Mesodermal cell (in vitro differentiated cells): ENCODE measurements around the gene PROC.

ENCODE experiments used
- H3K27ac ChIP-seq: 2 replicates; pipeline ENCODE4 v1.7.0; 2013; ENCODE audit warnings: mild to moderate bottlenecking, low read depth, low read length, moderate library complexity; ENCODE audit not compliant: severe bottlenecking
- H3K36me3 ChIP-seq: 2 replicates; pipeline ENCODE4 v1.7.1; 2013; ENCODE audit warnings: mild to moderate bottlenecking, low read length, moderate library complexity; ENCODE audit not compliant: control insufficient read depth, insufficient read depth
- H3K4me1 ChIP-seq: one replicate; pipeline ENCODE4 v1.7.1; 2013; ENCODE audit warnings: mild to moderate bottlenecking, low read length; ENCODE audit not compliant: insufficient read depth, control insufficient read depth, poor library complexity, severe bottlenecking
- H3K4me3 ChIP-seq: 2 replicates; pipeline ENCODE4 v1.7.0; 2013; ENCODE audit warnings: low read length, control low read depth, mild to moderate bottlenecking; ENCODE audit not compliant: insufficient read depth, poor library complexity, severe bottlenecking; ENCODE audit errors: extremely low read depth
- H3K9me3 ChIP-seq: 2 replicates; pipeline ENCODE4 v1.7.1; 2013; ENCODE audit warnings: mild to moderate bottlenecking, low read length, moderate library complexity; ENCODE audit not compliant: control insufficient read depth
- WGBS, 2 experiments: methylation state at CpG; one replicate each; pipeline ENCODE4 v1.1.5; 2013; ENCODE audit warnings: missing lambda C conversion rate in 2 of 2; ENCODE audit not compliant: insufficient coverage in 2 of 2; 5-methylcytosine and 5-hydroxymethylcytosine counted together

The PROC gene

GRCh38 chr2:127469051-127469450 is 50.8 kb downstream of the PROC start:
- H3K36me3 ChIP-seq = peaks cover 21% of the 10 kb centered on the region
- no peak overlapping the region for H3K4me3 ChIP-seq
- H3K4me1 ChIP-seq = no peaks in the 10 kb centered on the region
- no peaks in the 10 kb centered on the region for H3K9me3 ChIP-seq
- 90 to 92% methylated on average over 5 to 7 of the region's 8 CpGs for WGBS, 2 experiments
- no peak overlapping the region for H3K27ac ChIP-seq

DNA sequence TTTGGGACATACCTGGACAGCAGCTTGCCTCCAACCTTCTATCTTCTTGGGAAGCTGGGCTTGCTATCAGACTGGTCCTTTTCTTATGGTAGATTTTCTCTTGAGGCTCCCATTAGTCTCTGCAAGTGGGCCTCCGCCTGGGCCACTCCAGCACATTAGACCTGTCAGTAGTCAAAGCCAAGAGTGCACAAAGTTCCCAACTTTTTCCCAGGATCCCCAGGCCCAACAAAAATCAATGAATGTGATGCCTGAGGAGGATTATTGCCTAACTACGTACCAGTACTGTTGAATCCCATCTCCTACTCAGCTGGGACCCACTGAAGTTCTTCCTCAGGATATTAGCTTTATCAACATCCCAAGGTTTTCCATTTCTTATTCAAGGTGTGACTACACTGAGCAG is 51.7 kb downstream of the PROC start:
- H3K36me3 ChIP-seq = peaks cover 21% of the 10 kb centered on the region
- no peak overlapping the region for H3K4me3 ChIP-seq
- H3K4me1 ChIP-seq = no peaks in the 10 kb centered on the region
- 94 to 100% methylated on average over 1 to 2 of the region's 2 CpGs for WGBS, 2 experiments
- no peak overlapping the region for H3K27ac ChIP-seq
- no peaks in the 10 kb centered on the region for H3K9me3 ChIP-seq

GRCh38 chr2:127471286-127471988 is 53.2 kb downstream of the PROC start:
- H3K4me1 ChIP-seq = no peaks in the 10 kb centered on the region
- WGBS, 2 experiments = 100% methylated on average over 2 of the region's 4 CpGs
- no peak overlapping the region for H3K27ac ChIP-seq
- peaks cover 21% of the 10 kb centered on the region for H3K36me3 ChIP-seq
- peaks cover 7% of the 10 kb centered on the region for H3K9me3 ChIP-seq
- no peak overlapping the region for H3K4me3 ChIP-seq

DNA sequence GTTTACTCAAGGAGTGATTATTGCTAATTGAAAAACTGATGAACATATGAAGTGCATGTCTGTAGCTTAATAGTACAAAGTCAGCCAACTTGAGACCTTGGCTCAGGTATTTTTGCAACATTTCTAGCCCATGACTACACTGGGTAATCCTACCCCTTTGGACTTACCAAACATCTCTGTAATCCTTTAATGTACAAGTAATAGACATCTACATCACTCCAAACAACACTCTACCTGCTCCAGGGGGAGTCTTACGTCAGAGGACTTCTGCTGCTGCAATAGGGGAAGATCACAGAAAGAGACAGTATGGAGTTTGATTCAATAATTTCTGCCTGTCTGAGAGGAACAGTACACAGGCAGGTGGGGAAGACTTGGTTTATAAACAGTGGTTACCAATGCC is 54.0 kb downstream of the PROC start:
- H3K36me3 ChIP-seq = peaks cover 21% of the 10 kb centered on the region
- no peaks in the 10 kb centered on the region for H3K4me1 ChIP-seq
- no CpG with 5 or more reads among the region's 1 CpG for WGBS, 2 experiments
- H3K27ac ChIP-seq = no peak overlapping the region
- peaks cover 7% of the 10 kb centered on the region for H3K9me3 ChIP-seq
- no peak overlapping the region for H3K4me3 ChIP-seq

DNA sequence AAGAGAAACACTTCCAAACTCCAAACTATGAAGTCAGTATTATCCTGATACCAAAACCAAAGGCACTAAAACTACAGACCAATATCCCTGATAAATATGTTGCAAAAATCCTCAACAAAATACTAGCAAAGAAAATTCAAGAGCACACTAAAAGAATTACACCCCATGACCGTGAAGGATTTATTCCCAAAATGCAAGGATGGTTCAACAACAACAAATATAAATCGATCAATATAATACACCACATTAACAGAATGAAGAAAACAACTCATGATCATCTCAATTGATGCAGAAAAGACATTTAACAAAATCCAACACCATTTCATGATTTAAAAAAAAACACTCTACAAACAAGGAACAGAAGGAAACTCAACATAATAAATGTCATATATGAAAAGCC is 57.6 kb downstream of the PROC start:
- Histone ChIP-seq H3K4me1 (peaks cover 5% of the 10 kb centered on the region), H3K36me3 (peaks cover 11% of the 10 kb centered on the region), H3K4me3 (no peak overlapping the region), H3K9me3 (peaks cover 7% of the 10 kb centered on the region), H3K27ac (no peak overlapping the region)
- WGBS, 2 experiments = 100% methylated on average over 1 to 2 of the region's 2 CpGs
